Body of pancreas (tissue), 4 donors: Measurements from ENCODE around the gene MARCHF4.

ENCODE experiments used
- POLR2A ChIP-seq, 3 donors: fragments of 450-650 bp; IDR thresholded peaks; one replicate each; pipeline ENCODE4 v1.6.1; 2016; ENCODE audit warnings: antibody characterized with exemption in 3 of 3, mild to moderate bottlenecking in 2 of 3
- TF ChIP-seq, protein P1 (sequence below), 7 experiments: fragments of 450-650 bp in 4 of 7; fragments of 200-600 bp in 3 of 7; sonication (generic) in 3 of 7; IDR thresholded peaks; one replicate each; pipeline ENCODE4 v1.5.1; 2016 to 2019; ENCODE audit warnings: antibody characterized with exemption in 7 of 7

DNA sequence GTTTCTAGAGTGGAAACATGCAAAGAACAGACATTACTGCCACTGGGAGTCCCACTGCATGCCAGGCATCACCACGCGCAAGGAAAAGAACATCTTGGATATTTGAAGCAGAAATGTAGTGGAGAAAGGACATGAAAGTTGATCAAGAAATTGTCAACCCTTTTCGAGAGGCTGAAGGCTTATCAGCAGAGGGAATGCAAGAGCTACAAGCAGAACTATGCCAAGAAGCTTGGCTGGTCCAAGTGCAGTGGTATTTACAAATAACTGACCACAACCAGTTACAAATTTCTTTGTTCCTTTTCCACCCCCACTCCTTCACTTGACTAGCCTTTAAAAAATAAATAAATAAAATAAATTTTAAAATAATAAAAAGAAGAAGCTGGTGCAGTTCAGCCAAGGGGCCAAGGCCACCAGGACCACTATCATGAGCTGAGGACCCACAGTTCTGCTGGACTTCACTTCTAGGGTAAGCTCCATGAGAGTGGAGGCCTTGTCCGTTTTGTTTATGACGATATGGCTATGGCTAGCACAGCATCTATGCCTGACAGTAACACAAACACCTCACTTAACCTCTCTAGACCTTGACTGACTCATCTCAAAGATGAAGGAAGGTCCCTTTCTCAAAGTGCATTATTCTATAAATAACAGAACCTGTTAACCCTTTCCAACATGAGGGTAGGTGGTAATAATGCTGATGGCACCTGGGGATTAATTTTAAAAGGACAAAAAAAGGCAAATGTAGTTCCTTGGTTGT lies 20.9 kb downstream of the MARCHF4 start:
- TF ChIP-seq, protein P1, sequence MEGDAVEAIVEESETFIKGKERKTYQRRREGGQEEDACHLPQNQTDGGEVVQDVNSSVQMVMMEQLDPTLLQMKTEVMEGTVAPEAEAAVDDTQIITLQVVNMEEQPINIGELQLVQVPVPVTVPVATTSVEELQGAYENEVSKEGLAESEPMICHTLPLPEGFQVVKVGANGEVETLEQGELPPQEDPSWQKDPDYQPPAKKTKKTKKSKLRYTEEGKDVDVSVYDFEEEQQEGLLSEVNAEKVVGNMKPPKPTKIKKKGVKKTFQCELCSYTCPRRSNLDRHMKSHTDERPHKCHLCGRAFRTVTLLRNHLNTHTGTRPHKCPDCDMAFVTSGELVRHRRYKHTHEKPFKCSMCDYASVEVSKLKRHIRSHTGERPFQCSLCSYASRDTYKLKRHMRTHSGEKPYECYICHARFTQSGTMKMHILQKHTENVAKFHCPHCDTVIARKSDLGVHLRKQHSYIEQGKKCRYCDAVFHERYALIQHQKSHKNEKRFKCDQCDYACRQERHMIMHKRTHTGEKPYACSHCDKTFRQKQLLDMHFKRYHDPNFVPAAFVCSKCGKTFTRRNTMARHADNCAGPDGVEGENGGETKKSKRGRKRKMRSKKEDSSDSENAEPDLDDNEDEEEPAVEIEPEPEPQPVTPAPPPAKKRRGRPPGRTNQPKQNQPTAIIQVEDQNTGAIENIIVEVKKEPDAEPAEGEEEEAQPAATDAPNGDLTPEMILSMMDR (IDR thresholded peaks at IDR 0.05), result no peak
- TF ChIP-seq POLR2A (IDR thresholded peaks at IDR 0.05), result no peak
